HG03571 (cell line): ENCODE measurements around the gene PPHLN1.

Experiments
- ATAC-seq: cut with Tn5 transposase; IDR thresholded peaks from one replicate; pipeline ENCODE4 v1.9.1; 2021; ENCODE audit not compliant: unreplicated experiment

PPHLN1 gene

DNA sequence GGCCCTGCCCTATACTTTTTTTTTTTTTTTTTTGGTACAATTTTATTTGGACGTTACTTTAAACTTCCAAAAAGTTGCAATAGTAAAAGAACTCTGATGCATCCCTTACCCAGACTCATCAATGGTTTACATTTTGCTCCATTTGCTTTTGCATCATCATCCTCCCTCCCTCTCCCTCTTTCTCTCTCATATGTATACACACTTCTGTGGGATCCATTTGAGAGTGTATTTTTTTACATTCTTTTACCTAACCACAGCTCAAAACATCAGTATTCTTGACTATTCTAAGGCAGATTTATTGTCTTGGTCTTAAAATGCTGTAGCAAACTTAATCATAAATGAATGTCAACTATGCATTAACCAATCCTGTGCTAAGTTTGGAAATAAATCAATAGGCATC is 152.0 kb downstream of the PPHLN1 start:
- no peak for ATAC-seq

- ATAC-seq = no peak
These were observed 155.4 kb downstream of the PPHLN1 start for GRCh38 chr12:42481368-42481767.

GRCh38 chr12:42482041-42482747 is 156.2 kb downstream of the PPHLN1 start:
- no peak for ATAC-seq

DNA sequence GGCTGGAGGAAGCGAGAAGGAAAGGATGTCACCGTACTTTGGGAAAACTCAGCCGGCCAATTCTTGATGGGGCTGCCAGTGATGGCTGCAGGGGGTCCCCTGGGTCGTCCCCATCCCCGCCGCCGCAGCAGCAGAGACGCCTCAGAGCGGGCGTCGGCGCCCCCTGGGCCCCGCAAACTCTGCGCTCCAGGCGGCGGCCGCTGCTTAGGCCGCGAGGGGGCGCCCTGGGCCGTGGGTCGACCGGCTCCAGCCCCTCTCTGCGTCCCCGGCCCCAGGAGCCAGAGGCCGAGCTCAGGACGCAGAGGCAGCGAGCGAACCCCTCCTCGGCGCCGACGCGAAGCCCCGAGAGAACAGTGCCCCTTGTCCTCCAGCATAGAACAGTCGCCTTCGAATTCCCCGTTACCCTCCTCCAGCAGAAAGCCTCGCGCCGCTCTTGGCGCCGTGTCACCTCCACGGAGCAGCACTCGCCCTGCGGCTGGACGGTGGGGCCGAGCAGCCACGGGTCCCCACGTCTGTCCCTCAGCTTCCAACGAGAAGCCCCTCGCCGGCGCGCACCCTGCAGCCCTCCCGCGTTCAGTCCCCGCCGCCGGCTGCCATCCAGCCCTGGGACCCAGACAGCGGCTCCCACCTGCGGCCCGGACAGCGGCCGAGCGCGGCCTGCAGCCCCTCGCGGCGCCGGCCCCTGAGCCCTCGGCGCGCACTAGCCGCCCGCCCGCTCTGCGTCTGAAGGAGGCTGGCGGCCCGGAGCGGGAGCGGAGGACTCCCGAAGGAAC is 157.0 kb downstream of the PPHLN1 start:
- ATAC-seq = peak; percentile 79

- ATAC-seq = peak; percentile 24
These were observed 157.5 kb downstream of the PPHLN1 start for GRCh38 chr12:42483521-42483790.

- ATAC-seq = no peak
These were observed 159.0 kb downstream of the PPHLN1 start for GRCh38 chr12:42484996-42485395.

DNA sequence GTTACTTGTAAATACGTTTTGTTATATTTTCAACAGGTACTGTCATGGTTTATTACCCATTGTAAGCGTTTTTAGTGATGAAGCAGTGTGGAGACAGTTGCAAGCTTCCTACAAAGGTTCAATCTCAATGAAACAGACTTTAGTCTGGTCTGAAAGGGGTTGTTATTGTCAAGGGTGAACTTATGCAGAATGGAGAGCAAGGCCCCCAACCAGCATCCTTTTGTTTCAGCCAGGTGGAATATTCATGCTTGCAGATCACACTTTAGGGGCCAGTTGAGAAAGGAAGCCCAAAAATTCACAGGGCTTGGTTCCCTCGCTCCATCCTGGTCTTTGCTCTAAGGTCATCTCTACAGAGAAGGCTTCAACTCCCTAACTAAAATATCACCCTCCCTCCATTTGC is 159.9 kb downstream of the PPHLN1 start:
- no peak for ATAC-seq

DNA sequence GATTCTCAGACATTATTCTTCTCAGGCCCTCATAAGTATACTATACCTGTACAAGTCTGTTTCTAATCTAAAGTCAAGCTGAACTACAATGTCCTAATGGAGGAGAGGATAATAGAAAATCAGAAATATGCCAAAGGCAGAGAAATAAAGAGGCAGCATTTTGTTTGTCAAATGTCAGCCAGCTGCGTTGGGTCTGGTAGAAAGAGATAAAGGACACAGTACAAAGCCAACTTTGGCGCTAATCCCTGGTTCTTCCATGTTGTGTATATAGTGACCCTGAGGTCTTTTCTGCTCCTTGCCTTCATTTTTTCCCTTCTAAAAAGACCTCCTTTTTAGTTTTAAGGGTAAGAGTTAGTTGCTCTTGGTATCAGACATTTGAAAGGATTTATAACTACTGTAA is 160.4 kb downstream of the PPHLN1 start:
- ATAC-seq = no peak

GRCh38 chr12:42490261-42490842 is 164.4 kb downstream of the PPHLN1 start:
- no peak for ATAC-seq
